ENCODE results near the gene NDUFS6. TPM values are rescaled to one million over a fixed set of nuclear protein-coding genes. Genes with fewer than 3 reads are reported as not detected.

The NDUFS6 gene
- total RNA-seq, 1 donor from 2014 or later: 48.5 TPM

GRCh38 chr5:1765880-1766235 lies 35.3 kb upstream of the NDUFS6 start:
- no peak for DNase-seq

- no peak for DNase-seq
Measured at GRCh38 chr5:1767524-1768282, 33.5 kb upstream of the NDUFS6 start.

DNA sequence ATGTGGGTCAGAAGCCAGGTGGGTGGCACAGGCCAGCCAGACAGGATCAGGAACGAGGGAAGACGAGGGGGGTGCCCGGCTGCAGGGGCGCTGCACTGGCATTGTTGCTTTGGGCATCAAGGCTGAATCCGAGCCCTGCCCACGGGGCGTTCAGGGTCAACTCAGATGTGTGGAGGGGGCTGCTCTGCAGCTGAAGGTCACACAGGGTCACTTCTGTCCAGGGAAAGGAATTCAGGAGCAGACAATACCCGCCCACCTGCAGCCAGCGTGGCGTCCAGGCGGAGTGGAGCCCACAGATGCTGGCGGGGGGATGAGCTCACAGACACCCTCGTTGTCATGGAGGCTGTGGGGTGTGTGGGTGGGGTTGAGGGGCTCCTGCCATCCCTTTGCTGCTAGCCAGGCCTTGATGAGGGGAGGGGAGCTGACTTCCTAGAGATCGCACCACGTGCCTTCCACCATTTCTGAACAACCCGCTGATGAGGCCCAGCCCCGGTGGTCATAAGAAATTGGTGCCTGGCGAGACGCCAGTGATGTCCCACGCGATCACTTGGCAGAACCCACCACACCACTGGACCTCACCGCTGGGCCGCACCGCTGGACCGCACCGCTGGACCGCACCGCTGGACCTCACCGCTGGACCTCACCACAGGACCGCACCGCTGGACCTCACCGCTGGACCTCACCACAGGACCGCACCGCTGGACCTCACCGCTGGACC lies 32.8 kb upstream of the NDUFS6 start:
- DNase-seq: no peak

- no peak for DNase-seq
Measured at GRCh38 chr5:1769017-1769640, 32.1 kb upstream of the NDUFS6 start.

GRCh38 chr5:1769752-1770442 lies 31.3 kb upstream of the NDUFS6 start:
- DNase-seq: no peak

- no peak for DNase-seq
Measured at GRCh38 chr5:1770443-1770802, 30.8 kb upstream of the NDUFS6 start.

DNA sequence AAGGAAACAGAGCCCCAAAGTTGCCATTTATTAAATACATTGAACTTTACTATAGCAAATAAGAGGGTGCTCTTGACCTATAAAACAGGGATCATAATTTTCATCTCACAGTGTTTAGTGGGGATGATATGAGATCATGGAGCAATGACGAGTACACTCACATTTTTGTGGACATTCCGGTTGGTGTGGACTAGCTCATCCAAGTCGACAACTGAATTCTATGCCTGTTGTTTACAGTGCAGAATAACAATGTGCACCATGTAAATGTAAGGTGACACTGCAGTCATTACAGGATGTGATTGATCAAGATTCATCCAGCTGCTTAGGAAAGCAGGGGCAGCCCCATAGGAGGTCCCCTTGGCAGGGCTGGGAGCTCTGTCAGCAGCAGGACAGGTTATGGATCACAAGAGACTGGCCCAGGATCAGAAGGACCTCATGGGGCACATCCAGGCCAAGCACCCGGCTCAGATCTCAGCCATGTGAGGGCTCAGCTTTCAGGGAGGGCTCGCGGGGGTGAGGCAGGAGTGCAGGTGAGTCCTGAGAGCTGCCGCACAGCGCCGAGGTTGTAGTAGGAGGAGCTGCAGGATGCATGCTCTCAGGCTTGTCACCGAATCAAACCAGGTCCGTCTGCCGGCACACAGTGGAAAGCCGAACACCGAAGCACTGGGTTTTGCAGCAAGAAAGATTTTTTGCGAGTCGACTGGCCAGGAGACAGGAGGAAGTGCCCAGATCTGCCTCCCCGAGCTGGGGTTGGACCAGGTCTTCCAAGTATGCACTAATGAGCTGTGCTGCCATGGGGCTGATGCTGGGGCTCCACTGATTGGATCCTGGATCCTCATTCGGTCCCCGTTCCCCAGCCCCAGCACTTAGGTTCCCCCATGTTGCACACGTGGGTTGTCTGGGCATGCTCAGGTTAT lies 29.8 kb upstream of the NDUFS6 start:
- DNase-seq: no peak

DNA sequence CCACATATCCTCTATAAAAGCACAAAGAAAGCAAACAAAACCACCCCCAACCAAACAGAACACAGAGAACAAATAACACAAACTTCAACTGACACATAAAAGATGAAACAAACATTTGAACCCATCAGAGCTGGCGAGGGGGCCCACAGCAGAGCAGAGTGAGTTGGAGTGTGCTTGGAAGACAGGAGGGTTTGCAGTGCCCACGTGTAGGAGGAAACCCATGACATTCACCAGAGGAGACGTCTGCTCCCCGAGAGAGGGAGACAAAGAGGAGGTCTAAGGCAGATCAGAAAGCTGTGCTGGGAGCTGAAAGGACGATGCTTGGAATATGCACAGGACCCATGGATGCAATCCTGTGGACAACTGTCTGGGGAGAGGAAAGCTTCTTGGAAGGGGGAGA lies 28.6 kb upstream of the NDUFS6 start:
- peak; percentile 70 for DNase-seq

GRCh38 chr5:1776831-1777230 lies 24.4 kb upstream of the NDUFS6 start:
- DNase-seq: no peak

DNA sequence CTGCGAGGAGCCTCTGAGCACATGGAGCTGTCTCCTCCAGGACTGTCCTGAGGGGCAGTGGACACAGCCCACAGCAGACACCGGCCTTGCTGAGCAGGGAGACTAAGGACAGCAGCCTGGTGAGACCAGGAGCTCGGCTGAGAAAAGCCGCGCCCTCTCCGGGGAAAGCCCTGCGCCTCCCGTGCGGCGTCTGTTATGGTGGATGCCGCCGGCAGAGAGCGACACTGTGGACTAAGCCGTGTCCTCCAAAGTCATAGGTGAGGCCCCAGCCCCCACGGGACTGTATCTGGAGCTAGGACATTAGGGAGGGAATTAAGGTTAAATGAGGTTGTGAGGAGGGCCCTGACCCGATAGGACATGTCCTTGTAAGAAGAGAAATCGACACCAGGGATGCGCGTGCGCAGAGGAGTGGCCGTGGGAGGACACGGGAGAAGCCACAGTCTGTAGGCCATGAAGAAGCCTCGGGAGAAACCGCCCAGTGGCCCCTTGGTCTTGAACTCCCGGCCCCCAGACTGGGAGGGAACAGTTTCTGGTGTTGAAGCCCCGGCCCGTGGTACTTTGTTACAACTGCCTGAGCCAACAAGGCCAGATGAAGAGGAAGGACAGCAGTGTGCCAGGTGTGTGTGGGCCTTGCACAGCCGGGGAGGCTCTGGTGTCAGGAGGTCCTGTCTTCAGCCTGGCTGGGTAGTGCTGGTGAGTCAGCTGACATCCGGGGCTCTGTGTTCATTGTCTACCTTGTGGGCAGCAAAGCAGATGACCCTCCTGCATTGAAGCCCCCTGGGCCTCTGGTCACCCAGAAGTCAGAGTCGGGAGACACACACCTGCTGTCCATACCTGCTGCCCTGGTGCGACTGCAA lies 23.7 kb upstream of the NDUFS6 start:
- DNase-seq: no peak

- DNase-seq: no peak
Measured at GRCh38 chr5:1778138-1779020, 22.8 kb upstream of the NDUFS6 start.

GRCh38 chr5:1779021-1779680 lies 22.1 kb upstream of the NDUFS6 start:
- no peak for DNase-seq

DNA sequence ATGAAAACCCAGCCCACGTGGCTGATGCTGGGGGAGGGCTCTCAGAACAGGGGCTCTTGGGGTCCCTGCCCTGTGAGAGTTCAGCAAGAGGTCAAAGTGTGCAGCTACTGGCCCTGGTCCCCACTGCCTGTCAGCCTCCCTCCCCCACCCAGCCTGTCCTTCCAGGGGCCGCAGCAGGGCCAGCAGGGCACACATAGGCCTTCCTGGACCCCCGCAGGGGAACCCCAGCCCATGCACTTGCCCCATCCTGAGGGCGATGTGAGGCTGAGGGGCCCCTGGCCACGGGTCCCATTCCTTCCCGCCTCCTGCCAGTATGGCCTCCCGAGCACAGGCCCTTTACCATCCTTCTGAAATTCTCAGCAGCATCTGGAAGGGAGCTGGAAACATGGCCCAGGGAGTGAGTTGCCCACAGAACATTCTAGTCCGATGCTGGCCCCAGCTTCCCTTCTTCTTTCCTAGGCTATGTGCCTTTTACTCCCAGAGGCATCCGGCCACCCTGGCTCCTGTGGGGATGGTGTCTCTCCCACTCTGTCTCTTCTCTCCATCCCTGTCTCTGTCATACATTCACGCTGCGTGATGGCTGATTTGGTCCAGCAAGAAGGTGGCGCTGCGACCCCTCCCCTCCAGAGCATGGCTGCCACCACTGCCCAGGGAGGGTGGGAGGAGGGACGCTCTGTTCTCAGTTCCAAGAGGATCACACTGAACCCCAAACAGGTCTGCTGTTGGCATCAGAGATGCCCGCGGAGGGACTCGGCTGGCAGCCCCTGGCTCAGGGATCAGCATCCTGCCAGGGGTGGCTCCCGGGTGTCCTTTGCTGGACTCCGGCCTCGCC lies 21.2 kb upstream of the NDUFS6 start:
- DNase-seq: no peak

- no peak for DNase-seq
Measured at GRCh38 chr5:1780614-1780930, 20.6 kb upstream of the NDUFS6 start.

- DNase-seq: no peak
Measured at GRCh38 chr5:1781107-1781506, 20.1 kb upstream of the NDUFS6 start.

GRCh38 chr5:1781726-1782384 lies 19.4 kb upstream of the NDUFS6 start:
- no peak for DNase-seq

DNA sequence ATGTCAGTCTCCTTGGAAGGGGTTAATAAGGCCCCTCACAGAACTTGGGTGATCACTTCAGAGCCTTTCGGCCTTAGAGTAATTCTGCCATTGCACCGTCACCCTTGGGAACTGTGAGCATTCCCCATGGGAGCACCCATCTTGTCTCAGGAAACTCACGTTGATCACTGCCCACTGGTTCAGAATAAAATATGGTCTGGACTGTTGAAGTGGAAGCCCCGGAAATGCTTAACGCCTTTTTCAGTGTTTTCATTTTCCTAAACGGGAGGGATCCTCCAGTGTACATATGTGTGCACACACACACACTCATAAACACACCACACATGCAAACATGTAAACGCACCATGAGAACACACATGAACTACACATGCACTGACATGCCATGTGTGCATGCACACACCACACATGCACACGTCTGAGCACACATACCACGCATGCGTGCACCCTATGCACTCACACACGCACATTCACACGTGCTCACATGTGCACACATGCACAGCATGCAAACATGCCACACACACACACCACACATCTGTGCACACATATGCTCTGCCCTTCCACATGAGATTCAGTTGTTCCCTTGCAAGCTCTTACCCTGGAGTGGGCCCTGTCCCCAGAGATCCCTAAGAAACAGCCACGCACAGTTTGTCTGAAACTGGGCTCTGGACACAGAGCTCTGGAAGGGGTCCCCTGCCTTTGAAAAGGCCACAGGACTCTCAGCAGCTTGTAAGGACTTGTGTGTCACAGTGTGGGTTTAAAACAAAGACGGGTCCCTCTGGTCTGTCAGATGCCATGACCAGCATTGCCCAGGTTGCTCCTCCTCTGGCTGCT lies 18.6 kb upstream of the NDUFS6 start:
- no peak for DNase-seq

DNA sequence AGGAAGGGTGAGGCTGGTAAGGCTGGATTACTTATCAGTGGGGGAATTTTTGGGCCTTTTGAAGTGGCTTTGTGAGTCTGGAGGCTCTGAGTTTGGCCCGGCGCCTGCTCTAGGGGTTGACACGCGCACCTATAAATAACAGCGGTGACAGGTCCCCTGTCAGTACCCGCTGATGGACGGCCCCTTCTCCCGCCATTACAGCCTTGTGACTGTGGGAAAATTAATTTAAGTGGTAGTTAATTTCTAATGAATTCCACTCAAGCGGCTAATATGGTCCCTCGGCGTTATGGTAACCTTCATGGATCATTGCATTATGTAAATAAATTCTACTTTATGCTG lies 18.0 kb upstream of the NDUFS6 start:
- DNase-seq: no peak

Data from dermis blood vessel endothelial cell (primary cell).